ENCODE data around the gene MAML3.

- TF ChIP-seq MTF1 (CRISPR knock-in tag; IDR thresholded peaks at IDR 0.05): no peak
- TF ChIP-seq CCAR2 (optimal IDR thresholded peaks at IDR 0.05; ENCODE audit: low read depth, low read length): no peak
- no peak for TF ChIP-seq FOSL1 (CRISPR knock-in tag; IDR thresholded peaks at IDR 0.05; ENCODE audit: borderline replicate concordance)
- TF ChIP-seq ZKSCAN8 (CRISPR knock-in tag; IDR thresholded peaks at IDR 0.05; ENCODE audit: borderline replicate concordance): no peak
- no peak for TF ChIP-seq TARDBP (CRISPR knock-in tag; IDR thresholded peaks at IDR 0.05)
- TF ChIP-seq NBN (conservative IDR thresholded peaks at IDR 0.05): no peak
- TF ChIP-seq YY1 (IDR thresholded peaks at IDR 0.05; ENCODE audit: insufficient read depth, insufficient replicate concordance, low read depth, low read length): no peak
- no peak for TF ChIP-seq PPARG (CRISPR knock-in tag; conservative IDR thresholded peaks at IDR 0.05)
- no peak for TF ChIP-seq ZNF572 (CRISPR knock-in tag; IDR thresholded peaks at IDR 0.05)
- TF ChIP-seq POLR2A (IDR thresholded peaks at IDR 0.05; ENCODE audit: insufficient read depth in 1 of 2, low read depth in 2 of 2, low read length in 2 of 2): no peak
- no peak for TF ChIP-seq POLR2AphosphoS5 (IDR thresholded peaks at IDR 0.05; ENCODE audit: low read depth, low read length)
- TF ChIP-seq, protein P1, sequence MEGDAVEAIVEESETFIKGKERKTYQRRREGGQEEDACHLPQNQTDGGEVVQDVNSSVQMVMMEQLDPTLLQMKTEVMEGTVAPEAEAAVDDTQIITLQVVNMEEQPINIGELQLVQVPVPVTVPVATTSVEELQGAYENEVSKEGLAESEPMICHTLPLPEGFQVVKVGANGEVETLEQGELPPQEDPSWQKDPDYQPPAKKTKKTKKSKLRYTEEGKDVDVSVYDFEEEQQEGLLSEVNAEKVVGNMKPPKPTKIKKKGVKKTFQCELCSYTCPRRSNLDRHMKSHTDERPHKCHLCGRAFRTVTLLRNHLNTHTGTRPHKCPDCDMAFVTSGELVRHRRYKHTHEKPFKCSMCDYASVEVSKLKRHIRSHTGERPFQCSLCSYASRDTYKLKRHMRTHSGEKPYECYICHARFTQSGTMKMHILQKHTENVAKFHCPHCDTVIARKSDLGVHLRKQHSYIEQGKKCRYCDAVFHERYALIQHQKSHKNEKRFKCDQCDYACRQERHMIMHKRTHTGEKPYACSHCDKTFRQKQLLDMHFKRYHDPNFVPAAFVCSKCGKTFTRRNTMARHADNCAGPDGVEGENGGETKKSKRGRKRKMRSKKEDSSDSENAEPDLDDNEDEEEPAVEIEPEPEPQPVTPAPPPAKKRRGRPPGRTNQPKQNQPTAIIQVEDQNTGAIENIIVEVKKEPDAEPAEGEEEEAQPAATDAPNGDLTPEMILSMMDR (CRISPR knock-in tag; IDR thresholded peaks at IDR 0.05): no peak
Observed at GRCh38 chr4:139728146-139728545, 425.8 kb downstream of the MAML3 start.

All from HepG2 (cell line).